Retina (tissue), 1 donor: Measurements from ENCODE around the gene HDAC11.

Experiments used
- DNase-seq: peaks from one replicate; pipeline ENCODE4 v3.0.0-alpha.2; 2016

The HDAC11 gene

GRCh38 chr3:13545952-13546454, 65.9 kb downstream of the HDAC11 start:
- DNase-seq: no peak

GRCh38 chr3:13546667-13547171, 66.6 kb downstream of the HDAC11 start:
- peak; percentile 63 for DNase-seq

- DNase-seq: no peak
Measured at GRCh38 chr3:13547591-13548371, 67.7 kb downstream of the HDAC11 start.

GRCh38 chr3:13548696-13549622, 68.9 kb downstream of the HDAC11 start, which contains the start of gene FBLN2:
Gene FBLN2 (plus strand): TSS chr3:13549125. CDS start chr3:13570356, 21,231 bp downstream.
- DNase-seq: peak; percentile 60

- DNase-seq: no peak
Measured at GRCh38 chr3:13549623-13550422, 69.7 kb downstream of the HDAC11 start.

- no peak for DNase-seq
Measured at GRCh38 chr3:13550423-13550690, 70.3 kb downstream of the HDAC11 start.

- no peak for DNase-seq
Measured at GRCh38 chr3:13550791-13551360, 70.8 kb downstream of the HDAC11 start.

GRCh38 chr3:13552857-13553652, 72.9 kb downstream of the HDAC11 start:
- no peak for DNase-seq

- no peak for DNase-seq
Measured at GRCh38 chr3:13553686-13554085, 73.6 kb downstream of the HDAC11 start.

- no peak for DNase-seq
Measured at GRCh38 chr3:13555753-13556152, 75.6 kb downstream of the HDAC11 start.
